GM23248 (cell line): ENCODE results near the gene NALCN. TPM values are rescaled to one million over a fixed set of nuclear protein-coding genes. Genes with fewer than 3 reads are reported as not detected.

ENCODE experiments used
- DNase-seq: peaks from one replicate; pipeline ENCODE4 v3.0.0-alpha.2; 2015
- H2AFZ ChIP-seq: fragments of 200-600 bp; sonication (generic); 2 replicates; pipeline ENCODE4 v1.6.1; 2016; ENCODE audit warnings: antibody characterized with exemption
- H3F3A ChIP-seq: fragments of 200-600 bp; sonication (generic); 2 replicates; pipeline ENCODE4 v1.6.1; 2016; ENCODE audit warnings: mild to moderate bottlenecking, antibody characterized with exemption, mixed run types; ENCODE audit not compliant: insufficient read depth
- H3K27ac ChIP-seq: fragments of 200-600 bp; sonication (generic); 2 replicates; pipeline ENCODE4 v1.5.1; 2016; ENCODE audit warnings: mild to moderate bottlenecking
- H3K27me3 ChIP-seq: fragments of 200-600 bp; sonication (generic); replicated peaks from 2 replicates; pipeline ENCODE4 v1.6.1; 2016; ENCODE audit warnings: mild to moderate bottlenecking; ENCODE audit not compliant: insufficient read depth
- H3K36me3 ChIP-seq: fragments of 200-600 bp; sonication (generic); 2 replicates; pipeline ENCODE4 v1.6.1; 2016; ENCODE audit warnings: low read depth, mild to moderate bottlenecking
- H3K4me1 ChIP-seq: fragments of 200-600 bp; sonication (generic); 2 replicates; pipeline ENCODE4 v1.6.1; 2016; ENCODE audit warnings: mild to moderate bottlenecking; ENCODE audit not compliant: insufficient read depth
- H3K4me2 ChIP-seq: fragments of 200-600 bp; sonication (generic); one replicate; pipeline ENCODE4 v1.6.1; 2016; ENCODE audit warnings: mild to moderate bottlenecking; ENCODE audit not compliant: unreplicated experiment
- H3K4me3 ChIP-seq: fragments of 200-600 bp; sonication (generic); 2 replicates; pipeline ENCODE4 v1.5.1; 2016; ENCODE audit warnings: mild to moderate bottlenecking
- H3K79me2 ChIP-seq: fragments of 200-600 bp; sonication (generic); 2 replicates; pipeline ENCODE4 v1.6.1; 2016; ENCODE audit warnings: mild to moderate bottlenecking; ENCODE audit not compliant: insufficient read depth
- H3K9ac ChIP-seq: fragments of 200-600 bp; sonication (generic); 2 replicates; pipeline ENCODE4 v1.6.1; 2016; ENCODE audit warnings: mild to moderate bottlenecking
- H3K9me2 ChIP-seq: fragments of 200-600 bp; sonication (generic); 2 replicates; pipeline ENCODE4 v1.6.1; 2016; ENCODE audit warnings: mixed run types, mild to moderate bottlenecking, moderate library complexity; ENCODE audit not compliant: insufficient read depth
- H3K9me3 ChIP-seq: fragments of 200-600 bp; sonication (generic); one replicate; pipeline ENCODE4 v1.6.1; 2017; ENCODE audit warnings: low read depth
- H4K20me1 ChIP-seq: fragments of 200-600 bp; sonication (generic); 2 replicates; pipeline ENCODE4 v1.6.0; 2016; ENCODE audit not compliant: insufficient read depth
- EZH2 ChIP-seq: fragments of 200-600 bp; sonication (generic); IDR thresholded peaks from 2 replicates; pipeline ENCODE4 v1.6.1; 2018; ENCODE audit warnings: antibody characterized with exemption, mild to moderate bottlenecking; ENCODE audit not compliant: insufficient read depth, poor library complexity, severe bottlenecking
- EZH2phosphoT487 ChIP-seq: fragments of 200-600 bp; sonication (generic); IDR thresholded peaks from 2 replicates; pipeline ENCODE4 v1.6.1; 2018; ENCODE audit warnings: antibody characterized with exemption, moderate library complexity, mild to moderate bottlenecking, low read depth; ENCODE audit not compliant: insufficient read depth
- WGBS, 2 experiments: methylation state at CpG; one replicate each; pipeline ENCODE4 v1.1.6; 2015 to 2017; ENCODE audit warnings: low lambda C conversion rate in 2 of 2, low coverage in 1 of 2; ENCODE audit errors: missing lambda C conversion rate in 2 of 2; 5-methylcytosine and 5-hydroxymethylcytosine counted together
- in situ Hi-C: fragments of 300-500 bp; cut with MboI; formaldehyde crosslinking; loops from 2 replicates; pipeline ENCODE4 v1.15.0; 2020
- polyA plus RNA-seq: library from polyadenylated mRNA; unstranded; fragments of >200 nt; fragmentation: Nextera tagmentation; extraction: Ambion mirVana; gene quantifications from 2 replicates; pipeline ENCODE4 v1.2.1, GENCODE V29; 2016
- total RNA-seq: library from RNA; depleted of rRNA; stranded (reverse); fragments of >200 nt; shearing (Covaris generic); gene quantifications from 2 replicates; pipeline ENCODE4 v1.2.3, GENCODE V29; 2014

The NALCN gene
- total and polyA plus RNA-seq, 2 experiments from 2014 or later, result 3.1 to 3.6 TPM

DNA sequence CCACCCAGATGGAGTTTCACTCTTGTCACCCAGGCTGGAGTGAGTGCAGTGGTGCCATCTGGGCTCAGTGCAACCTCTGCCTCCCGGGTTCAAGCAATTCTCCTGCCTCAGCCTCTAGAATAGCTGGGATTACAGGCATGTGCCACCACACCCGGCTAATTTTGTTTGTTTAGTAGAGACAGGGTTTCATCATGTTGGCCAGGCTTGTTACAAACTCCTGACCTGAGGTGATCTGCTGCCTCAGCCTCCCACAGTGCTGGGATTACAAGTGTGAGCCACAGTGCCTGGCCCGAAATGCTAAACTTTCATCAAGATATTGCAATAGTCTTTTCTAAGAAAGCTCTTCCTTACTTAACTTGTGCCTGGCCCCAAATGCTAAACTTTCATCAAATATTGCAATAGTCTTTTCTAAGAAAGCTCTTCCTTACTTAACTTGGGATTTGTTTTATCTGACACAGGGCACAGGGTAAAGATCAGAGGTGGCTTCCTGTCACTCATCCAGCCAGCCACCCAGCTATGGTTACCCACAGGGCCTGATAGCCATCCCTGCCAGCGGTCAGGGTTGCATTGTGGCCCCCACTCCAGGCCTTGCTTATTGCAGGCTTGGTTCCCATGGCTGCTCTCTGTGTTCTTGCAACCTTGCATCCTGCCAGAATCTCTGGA is 389.4 kb downstream of the NALCN start:
- WGBS, 2 experiments, result 50 to 57% methylated on average over 4 of the region's 4 CpGs
- Histone ChIP-seq H3K9me3 (no peaks in the 10 kb centered on the region), H3K79me2 (no peaks in the 10 kb centered on the region), H2AFZ (no peak overlapping the region), H4K20me1 (no peaks in the 10 kb centered on the region), H3K4me3 (no peak overlapping the region), H3K4me2 (no peak overlapping the region), H3K9ac (no peak overlapping the region), H3K36me3 (no peaks in the 10 kb centered on the region), H3F3A (no peaks in the 10 kb centered on the region), H3K27me3 (0 out of 2 replicates have a peak, but pooled peaks cover 8% of the 10 kb centered on the region), H3K9me2 (no peaks in the 10 kb centered on the region), H3K27ac (no peak overlapping the region), H3K4me1 (no peaks in the 10 kb centered on the region)
- in situ Hi-C loops, result no loop called here
- no peak for DNase-seq
- TF ChIP-seq EZH2phosphoT487, result no peak
- TF ChIP-seq EZH2, result no peak

DNA sequence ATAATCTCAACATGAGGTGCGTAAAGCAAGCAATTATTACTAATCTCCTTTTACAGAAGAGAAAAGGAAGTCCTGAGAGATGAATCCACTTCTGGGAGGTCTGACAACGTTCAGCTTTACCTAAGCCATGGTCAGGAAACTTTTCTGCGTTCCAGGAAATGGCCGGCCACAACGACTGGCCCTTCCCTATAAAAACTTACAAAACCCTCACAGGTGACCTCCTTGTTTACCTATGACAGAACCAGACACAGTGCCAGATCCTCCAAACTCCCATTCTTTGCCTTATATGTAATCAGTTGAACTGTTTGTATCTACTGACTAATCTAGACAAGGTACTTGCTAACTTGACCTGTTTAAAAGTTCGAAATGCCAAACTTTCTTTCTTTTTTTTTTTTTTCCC is 390.0 kb downstream of the NALCN start:
- no peaks in the 10 kb centered on the region for H3K4me1 ChIP-seq
- TF ChIP-seq EZH2phosphoT487 (no peak), EZH2 (no peak)
- H2AFZ ChIP-seq, result no peak overlapping the region
- H3K9me2 ChIP-seq, result no peaks in the 10 kb centered on the region
- H4K20me1 ChIP-seq, result no peaks in the 10 kb centered on the region
- in situ Hi-C loops, result no loop called here
- H3K9ac ChIP-seq, result no peak overlapping the region
- WGBS, 2 experiments, result 62 to 74% methylated on average over 6 of the region's 6 CpGs
- H3K36me3 ChIP-seq, result no peaks in the 10 kb centered on the region
- H3K27me3 ChIP-seq, result 0 out of 2 replicates have a peak, but pooled peaks cover 8% of the 10 kb centered on the region
- H3K4me2 ChIP-seq, result no peak overlapping the region
- DNase-seq, result no peak
- H3K79me2 ChIP-seq, result no peaks in the 10 kb centered on the region
- H3K27ac ChIP-seq, result no peak overlapping the region
- H3K9me3 ChIP-seq, result no peaks in the 10 kb centered on the region
- H3K4me3 ChIP-seq, result no peak overlapping the region
- H3F3A ChIP-seq, result no peaks in the 10 kb centered on the region

- no peak overlapping the region for H3K9ac ChIP-seq
- no peaks in the 10 kb centered on the region for H3K4me1 ChIP-seq
- no peak for TF ChIP-seq EZH2
- no peak for TF ChIP-seq EZH2phosphoT487
- DNase-seq, result no peak
- no peak overlapping the region for H2AFZ ChIP-seq
- in situ Hi-C loops, result no loop called here
- H3K9me2 ChIP-seq, result no peaks in the 10 kb centered on the region
- 0 out of 2 replicates have a peak, but pooled peaks cover 8% of the 10 kb centered on the region for H3K27me3 ChIP-seq
- H3K4me2 ChIP-seq, result no peak overlapping the region
- H3K36me3 ChIP-seq, result no peaks in the 10 kb centered on the region
- no peaks in the 10 kb centered on the region for H3K9me3 ChIP-seq
- no peak overlapping the region for H3K27ac ChIP-seq
- H3K79me2 ChIP-seq, result no peaks in the 10 kb centered on the region
- H3K4me3 ChIP-seq, result no peak overlapping the region
- H3F3A ChIP-seq, result no peaks in the 10 kb centered on the region
- no peaks in the 10 kb centered on the region for H4K20me1 ChIP-seq
- WGBS, 2 experiments, result 52 to 53% methylated on average over 8 of the region's 8 CpGs
Observed at GRCh38 chr13:101025925-101026324, 390.4 kb downstream of the NALCN start.

DNA sequence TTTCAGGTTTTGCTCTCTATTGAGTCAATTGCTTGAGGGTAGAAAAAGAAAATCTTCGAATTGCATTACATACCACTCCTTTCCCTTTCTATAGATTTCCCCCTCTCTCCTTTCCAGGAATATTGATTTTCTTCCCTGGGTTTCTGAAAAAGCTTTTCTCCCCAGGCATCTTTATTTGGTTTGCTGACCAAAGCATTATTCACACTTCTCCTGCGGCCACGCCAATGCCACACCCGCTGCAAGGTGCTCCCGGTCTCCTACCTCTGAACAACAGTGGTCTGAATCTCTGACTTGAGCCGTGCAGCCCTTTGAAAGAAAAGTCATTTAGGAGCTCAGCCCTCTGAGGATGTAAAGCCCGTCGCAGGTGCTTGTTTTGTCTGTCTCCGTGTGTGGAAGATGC is 390.8 kb downstream of the NALCN start:
- WGBS, 2 experiments, result 77 to 86% methylated on average over 9 of the region's 9 CpGs
- TF ChIP-seq EZH2phosphoT487 (no peak), EZH2 (no peak)

More for the DNA sequence above, 390.8 kb downstream of the NALCN start:
- H3K9me3 ChIP-seq, result no peaks in the 10 kb centered on the region
- H3K4me3 ChIP-seq, result no peak overlapping the region
- no peak for DNase-seq
- H2AFZ ChIP-seq, result no peak overlapping the region
- H3K4me2 ChIP-seq, result no peak overlapping the region
- H3F3A ChIP-seq, result no peaks in the 10 kb centered on the region
- H3K79me2 ChIP-seq, result no peaks in the 10 kb centered on the region
- no peak overlapping the region for H3K9ac ChIP-seq
- H4K20me1 ChIP-seq, result no peaks in the 10 kb centered on the region
- no peaks in the 10 kb centered on the region for H3K4me1 ChIP-seq
- no peaks in the 10 kb centered on the region for H3K36me3 ChIP-seq
- H3K27me3 ChIP-seq, result 0 out of 2 replicates have a peak, but pooled peaks cover 8% of the 10 kb centered on the region
- no peak overlapping the region for H3K27ac ChIP-seq
- H3K9me2 ChIP-seq, result no peaks in the 10 kb centered on the region
- in situ Hi-C loops, result no loop called here
